Lower leg skin (tissue), 3 donors: ENCODE measurements around the gene SAC3D1.

ENCODE experiments used
- POLR2A ChIP-seq, 2 donors: fragments of 450-650 bp; IDR thresholded peaks; one replicate each; pipeline ENCODE4 v1.6.1; 2016 to 2017; ENCODE audit warnings: antibody characterized with exemption in 2 of 2, mild to moderate bottlenecking in 1 of 2, moderate library complexity in 1 of 2
- TF ChIP-seq, protein P1 (sequence below), 3 donors: fragments of 450-650 bp; IDR thresholded peaks; one replicate each; pipeline ENCODE4 v1.5.1; 2016; ENCODE audit warnings: antibody characterized with exemption in 3 of 3, mild to moderate bottlenecking in 3 of 3, moderate library complexity in 2 of 3

DNA sequence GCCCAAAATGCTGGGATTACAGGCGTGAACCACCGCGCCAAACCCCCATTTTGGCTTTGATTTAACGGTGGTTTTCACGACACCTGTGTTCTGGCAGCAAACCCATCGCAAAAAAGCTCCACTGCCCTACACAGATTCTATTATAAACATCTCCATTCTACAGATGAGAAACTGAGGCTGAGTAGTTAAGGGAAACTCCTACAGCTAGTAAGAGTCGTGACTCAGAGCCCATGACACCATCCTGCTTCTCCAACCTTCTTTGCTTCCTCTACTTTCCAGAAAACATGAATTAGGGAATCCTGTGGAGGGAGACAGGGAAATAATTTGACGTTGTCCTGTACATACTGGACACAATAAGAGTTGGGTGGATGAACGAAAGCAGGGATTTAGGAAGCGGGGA lies 14.2 kb upstream of the SAC3D1 start:
- TF ChIP-seq, protein P1, sequence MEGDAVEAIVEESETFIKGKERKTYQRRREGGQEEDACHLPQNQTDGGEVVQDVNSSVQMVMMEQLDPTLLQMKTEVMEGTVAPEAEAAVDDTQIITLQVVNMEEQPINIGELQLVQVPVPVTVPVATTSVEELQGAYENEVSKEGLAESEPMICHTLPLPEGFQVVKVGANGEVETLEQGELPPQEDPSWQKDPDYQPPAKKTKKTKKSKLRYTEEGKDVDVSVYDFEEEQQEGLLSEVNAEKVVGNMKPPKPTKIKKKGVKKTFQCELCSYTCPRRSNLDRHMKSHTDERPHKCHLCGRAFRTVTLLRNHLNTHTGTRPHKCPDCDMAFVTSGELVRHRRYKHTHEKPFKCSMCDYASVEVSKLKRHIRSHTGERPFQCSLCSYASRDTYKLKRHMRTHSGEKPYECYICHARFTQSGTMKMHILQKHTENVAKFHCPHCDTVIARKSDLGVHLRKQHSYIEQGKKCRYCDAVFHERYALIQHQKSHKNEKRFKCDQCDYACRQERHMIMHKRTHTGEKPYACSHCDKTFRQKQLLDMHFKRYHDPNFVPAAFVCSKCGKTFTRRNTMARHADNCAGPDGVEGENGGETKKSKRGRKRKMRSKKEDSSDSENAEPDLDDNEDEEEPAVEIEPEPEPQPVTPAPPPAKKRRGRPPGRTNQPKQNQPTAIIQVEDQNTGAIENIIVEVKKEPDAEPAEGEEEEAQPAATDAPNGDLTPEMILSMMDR (IDR thresholded peaks at IDR 0.05), result no peak
- TF ChIP-seq POLR2A (IDR thresholded peaks at IDR 0.05), result no peak
